Esophagus muscularis mucosa (tissue), 4 donors: ENCODE measurements around the gene ATP1A2. TPM values are rescaled to one million over a fixed set of nuclear protein-coding genes. Genes with fewer than 3 reads are reported as not detected.

Source experiments
- DNase-seq: peaks from one replicate; pipeline ENCODE4 v3.0.0-alpha.2; 2017; ENCODE audit errors: extremely low spot score
- H3K27ac ChIP-seq, 4 donors: fragments of 200-600 bp; sonication (generic); replicated peaks in 1 of 4; 1 replicate in 3 of 4; 2 replicates in 1 of 4; pipeline ENCODE4 v1.5.1; 2016 to 2019; ENCODE audit warnings: mild to moderate bottlenecking in 1 of 4
- H3K27me3 ChIP-seq, 4 donors: fragments of 200-600 bp; sonication (generic); one replicate each; pipeline versions ENCODE4 v1.5.1 to v1.6.0; 2016 to 2019
- H3K36me3 ChIP-seq, 4 donors: fragments of 200-600 bp; sonication (generic); one replicate each; pipeline ENCODE4 v1.5.1; 2016 to 2019
- H3K4me1 ChIP-seq, 4 donors: fragments of 200-600 bp; sonication (generic); one replicate each; pipeline ENCODE4 v1.5.1; 2016 to 2019
- H3K4me3 ChIP-seq, 4 donors: fragments of 200-600 bp; sonication (generic); 1 replicate in 2 of 4; 2 replicates in 2 of 4; pipeline ENCODE4 v1.5.1; 2016 to 2019; ENCODE audit warnings: mild to moderate bottlenecking in 4 of 4, moderate library complexity in 1 of 4
- H3K9me3 ChIP-seq, 4 donors: fragments of 200-600 bp; sonication (generic); 1 replicate in 3 of 4; 2 replicates in 1 of 4; pipeline ENCODE4 v1.5.1; 2016 to 2019
- CTCF ChIP-seq, 3 experiments: fragments of 200-600 bp in 2 of 3; fragments of 450-650 bp in 1 of 3; sonication (generic) in 2 of 3; IDR thresholded peaks; one replicate each; pipeline ENCODE4 v1.5.1; 2017 to 2019; ENCODE audit warnings: antibody characterized with exemption in 3 of 3, mild to moderate bottlenecking in 2 of 3, moderate library complexity in 1 of 3
- EP300 ChIP-seq: sonication (generic); formaldehyde crosslinking; IDR thresholded peaks from one replicate; pipeline ENCODE4 v1.6.1; 2017; ENCODE audit warnings: antibody characterized with exemption
- POLR2A ChIP-seq: fragments of 450-650 bp; IDR thresholded peaks from one replicate; pipeline ENCODE4 v1.6.1; 2017; ENCODE audit warnings: antibody characterized with exemption, moderate library complexity, mild to moderate bottlenecking, low read depth
- POLR2AphosphoS5 ChIP-seq, 2 donors: sonication (generic); formaldehyde crosslinking; IDR thresholded peaks; one replicate each; pipeline ENCODE4 v1.6.1; 2017; ENCODE audit warnings: antibody characterized with exemption in 2 of 2
- WGBS: methylation state at CpG from one replicate; pipeline ENCODE4 v1.1.5; 2018; 5-methylcytosine and 5-hydroxymethylcytosine counted together
- intact Hi-C: fragments of 100-400 bp; cut with DNase I; formaldehyde crosslinking; loops from one replicate; pipeline ENCODE4 v1.15.1; 2023
- total RNA-seq, 4 donors: library from RNA; depleted of rRNA; stranded (reverse); fragments of >200 nt; gene quantifications; one replicate each; pipeline versions ENCODE4 v1.1.0 to v1.2.1, GENCODE V29; 2016

ATP1A2 gene
- total RNA-seq, 4 donors from 2014 or later, result 101 to 214 (median 130) TPM

DNA sequence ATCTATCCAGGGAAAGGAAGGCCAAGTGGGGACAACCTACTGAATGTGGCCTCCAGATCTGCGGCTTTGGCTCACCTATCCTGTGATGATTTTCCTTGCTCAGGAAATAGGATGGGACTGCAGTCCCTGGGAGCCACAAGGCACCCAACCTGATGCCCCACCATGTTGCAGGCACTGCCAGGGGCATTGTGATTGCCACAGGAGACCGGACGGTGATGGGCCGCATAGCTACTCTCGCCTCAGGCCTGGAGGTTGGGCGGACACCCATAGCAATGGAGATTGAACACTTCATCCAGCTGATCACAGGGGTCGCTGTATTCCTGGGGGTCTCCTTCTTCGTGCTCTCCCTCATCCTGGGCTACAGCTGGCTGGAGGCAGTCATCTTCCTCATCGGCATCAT, 11.8 kb downstream of the ATP1A2 start:
- no peaks in the 10 kb centered on the region for H3K9me3 ChIP-seq
- H3K27ac ChIP-seq, result peak overlapping the region; percentile 83 to 87 (median 85)
- no peak overlapping the region for H3K4me3 ChIP-seq
- peaks cover 75 to 99% (median 89%) of the 10 kb centered on the region in 4 donors for H3K4me1 ChIP-seq
- TF ChIP-seq CTCF (IDR thresholded peaks at IDR 0.05) (no peak), POLR2AphosphoS5 (IDR thresholded peaks at IDR 0.05) (no peak), EP300 (no peak), POLR2A (no peak)
- WGBS, result 97% methylated on average over 9 of the region's 9 CpGs
- no peaks in the 10 kb centered on the region for H3K27me3 ChIP-seq
- DNase-seq, result no peak
- H3K36me3 ChIP-seq, result peaks cover 34 to 77% (median 73%) of the 10 kb centered on the region in 4 donors
- intact Hi-C loops, result no loop called here

- H3K4me3 ChIP-seq, result no peak overlapping the region
Measured at GRCh38 chr1:160127865-160128523, 12.4 kb downstream of the ATP1A2 start.

DNA sequence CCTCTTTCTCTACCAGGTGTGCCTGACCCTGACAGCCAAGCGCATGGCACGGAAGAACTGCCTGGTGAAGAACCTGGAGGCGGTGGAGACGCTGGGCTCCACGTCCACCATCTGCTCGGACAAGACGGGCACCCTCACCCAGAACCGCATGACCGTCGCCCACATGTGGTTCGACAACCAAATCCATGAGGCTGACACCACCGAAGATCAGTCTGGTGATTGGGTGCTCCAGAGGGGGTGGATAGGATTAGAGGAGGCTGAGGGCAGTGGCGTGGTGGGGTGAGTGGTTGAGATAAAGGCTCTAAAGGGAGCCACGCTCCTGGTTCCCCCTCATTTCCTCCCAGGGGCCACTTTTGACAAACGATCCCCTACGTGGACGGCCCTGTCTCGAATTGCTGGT, 13.1 kb downstream of the ATP1A2 start:
- no peaks in the 10 kb centered on the region for H3K27me3 ChIP-seq
- no peak overlapping the region for H3K4me3 ChIP-seq
- H3K36me3 ChIP-seq, result peaks cover 34 to 77% (median 71%) of the 10 kb centered on the region in 4 donors
- WGBS, result 90% methylated on average over 18 of the region's 18 CpGs
- peak overlapping the region; percentile 83 to 87 (median 85) for H3K27ac ChIP-seq
- H3K9me3 ChIP-seq, result no peaks in the 10 kb centered on the region
- TF ChIP-seq CTCF (IDR thresholded peaks at IDR 0.05) (no peak), POLR2A (no peak), EP300 (no peak), POLR2AphosphoS5 (IDR thresholded peaks at IDR 0.05) (no peak)
- no peak for DNase-seq
- intact Hi-C loops, result no loop called here
- H3K4me1 ChIP-seq, result peaks cover 70 to 98% (median 86%) of the 10 kb centered on the region in 4 donors

More at GRCh38 chr1:160127865-160128523, 12.4 kb downstream of the ATP1A2 start:
- no peaks in the 10 kb centered on the region for H3K9me3 ChIP-seq
- peaks cover 76 to 99% (median 90%) of the 10 kb centered on the region in 4 donors for H3K4me1 ChIP-seq
- H3K27ac ChIP-seq, result peak overlapping the region; percentile 83 to 87 (median 85)
- intact Hi-C loops, result no loop called here
- TF ChIP-seq POLR2AphosphoS5 (IDR thresholded peaks at IDR 0.05) (peak in 1 of 2 donors; percentile 47), EP300 (no peak)
- no peaks in the 10 kb centered on the region for H3K27me3 ChIP-seq
- 44% methylated on average over 7 of the region's 7 CpGs for WGBS
- peaks cover 34 to 77% (median 70%) of the 10 kb centered on the region in 4 donors for H3K36me3 ChIP-seq
- DNase-seq, result no peak

- H3K4me1 ChIP-seq, result peaks cover 66 to 94% (median 82%) of the 10 kb centered on the region in 4 donors
- TF ChIP-seq POLR2AphosphoS5 (IDR thresholded peaks at IDR 0.05) (no peak), CTCF (IDR thresholded peaks at IDR 0.05) (no peak), EP300 (no peak), POLR2A (no peak)
- H3K27me3 ChIP-seq, result no peaks in the 10 kb centered on the region
- no peaks in the 10 kb centered on the region for H3K9me3 ChIP-seq
- peaks cover 34 to 79% (median 71%) of the 10 kb centered on the region in 4 donors for H3K36me3 ChIP-seq
- intact Hi-C loops, result no loop called here
- H3K4me3 ChIP-seq, result no peak overlapping the region
- WGBS, result 93% methylated on average over 3 of the region's 5 CpGs
- H3K27ac ChIP-seq, result peak overlapping the region; percentile 83 to 87 (median 85)
- DNase-seq, result no peak
Measured at GRCh38 chr1:160129046-160129445, 13.5 kb downstream of the ATP1A2 start.

- Histone ChIP-seq H3K4me3 (no peak overlapping the region), H3K27me3 (no peaks in the 10 kb centered on the region), H3K4me1 (peaks cover 61 to 92% (median 77%) of the 10 kb centered on the region in 4 donors), H3K36me3 (peaks cover 35 to 79% (median 71%) of the 10 kb centered on the region in 4 donors), H3K9me3 (no peaks in the 10 kb centered on the region), H3K27ac (peak overlapping the region; percentile 83 to 87 (median 85))
- TF ChIP-seq POLR2AphosphoS5 (IDR thresholded peaks at IDR 0.05) (no peak), POLR2A (no peak), CTCF (IDR thresholded peaks at IDR 0.05) (no peak), EP300 (no peak)
- intact Hi-C loops, result no loop called here
- WGBS, result 72% methylated on average over 3 of the region's 3 CpGs
- no peak for DNase-seq
Measured at GRCh38 chr1:160129558-160129957, 14.0 kb downstream of the ATP1A2 start.
